HG02943 (cell line): ENCODE results near the gene OR2M4.
A peak's percentile ranks its signal among the peaks of the same experiment; 100 is the strongest.
"Not testable (repeated sequence)": the region's sequence is repeated elsewhere in the genome, so short reads cannot be mapped to it uniquely, and the experiment has no call there.

ENCODE experiments used
- ATAC-seq: cut with Tn5 transposase; IDR thresholded peaks from one replicate; pipeline ENCODE4 v1.9.1; 2021; ENCODE audit warnings: mild to moderate bottlenecking, low read depth, moderate library complexity; ENCODE audit not compliant: unreplicated experiment

Gene OR2M4, protein sequence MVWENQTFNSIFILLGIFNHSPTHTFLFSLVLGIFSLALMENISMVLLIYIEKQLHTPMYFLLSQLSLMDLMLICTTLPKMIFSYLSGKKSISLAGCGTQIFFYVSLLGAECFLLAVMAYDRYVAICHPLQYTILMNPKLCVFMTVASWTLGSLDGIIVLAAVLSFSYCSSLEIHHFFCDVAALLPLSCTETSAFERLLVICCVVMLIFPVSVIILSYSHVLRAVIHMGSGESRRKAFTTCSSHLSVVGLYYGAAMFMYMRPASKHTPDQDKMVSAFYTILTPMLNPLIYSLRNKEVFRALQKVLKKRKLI

GRCh38 chr1:248231117-248231516 lies at the start of gene OR2M4:
TSS of gene OR2M4 (plus strand) at chr1:248231417. CDS start at chr1:248238929, 7,512 bp downstream.
- ATAC-seq, result no peak

- peak; percentile 80 for ATAC-seq
These were observed 47.2 kb upstream of the OR2M4 start for GRCh38 chr1:248183996-248184395.

DNA sequence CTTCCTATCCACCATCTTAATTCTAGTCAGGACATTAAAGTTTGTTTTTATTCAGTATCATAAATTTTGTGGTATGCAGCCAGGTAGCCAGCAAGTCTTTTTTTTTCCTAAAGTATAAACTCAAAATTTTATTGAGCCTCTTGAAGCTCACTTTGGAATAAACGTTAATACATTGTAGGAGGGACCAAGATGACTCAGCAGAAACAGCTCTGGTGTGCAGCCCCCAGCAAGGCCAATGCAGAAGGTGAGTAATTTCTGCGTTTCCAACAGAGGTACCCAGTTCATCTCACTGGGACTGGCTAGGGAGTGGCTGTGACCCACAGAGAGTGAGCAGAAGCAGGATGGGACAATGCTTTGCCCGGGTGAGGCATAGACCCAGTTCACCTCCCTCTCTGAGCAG lies 43.9 kb upstream of the OR2M4 start:
- no peak for ATAC-seq

DNA sequence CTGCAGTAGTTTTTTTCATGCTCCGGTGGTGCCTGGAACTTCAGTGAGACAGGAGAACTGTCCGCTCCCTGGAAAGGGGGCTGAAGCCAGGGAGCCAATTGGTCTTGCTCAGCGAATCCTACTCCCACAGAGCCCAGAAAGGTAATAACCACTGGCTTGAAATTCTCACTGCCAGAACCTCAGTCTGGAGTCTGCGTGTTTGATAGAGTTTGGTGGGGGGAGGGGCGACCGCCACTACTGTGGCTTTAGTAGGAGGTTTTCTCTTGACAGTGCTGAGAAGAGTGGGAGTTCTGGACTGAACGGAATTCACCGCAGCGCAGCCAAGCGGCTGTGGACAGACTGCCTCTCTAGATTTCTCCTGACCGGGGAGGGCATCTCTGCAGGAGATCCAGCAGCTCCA lies 42.2 kb upstream of the OR2M4 start:
- ATAC-seq, result no peak

GRCh38 chr1:248194117-248194516 lies 37.1 kb upstream of the OR2M4 start:
- no peak for ATAC-seq

- no peak for ATAC-seq
These were observed 34.3 kb upstream of the OR2M4 start, which contains the start of gene OR2M3 for GRCh38 chr1:248196965-248197364. TSS of gene OR2M3 (plus strand) at chr1:248197265. CDS start at chr1:248203068, 5,803 bp downstream.

GRCh38 chr1:248215880-248216279 lies 15.3 kb upstream of the OR2M4 start:
- no peak for ATAC-seq

DNA sequence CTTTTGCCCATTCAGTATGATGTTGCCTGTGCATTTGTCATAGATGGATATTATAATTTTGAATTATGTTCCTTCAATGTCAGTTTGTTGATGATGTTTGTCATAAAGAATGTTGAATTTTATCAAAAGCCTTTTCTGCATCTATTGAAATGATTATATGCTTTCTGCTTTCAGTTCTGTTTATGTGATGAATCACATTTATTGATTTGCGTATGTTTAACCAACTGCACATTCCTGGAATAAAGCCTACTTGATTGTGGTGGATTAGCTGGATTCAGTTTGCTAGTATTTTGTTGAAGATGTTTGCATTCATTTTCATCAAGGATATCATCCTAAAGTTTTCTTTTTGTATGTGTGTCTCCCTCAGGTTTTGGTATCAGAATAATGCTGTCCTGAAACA lies 5.7 kb upstream of the OR2M4 start:
- no peak for ATAC-seq

DNA sequence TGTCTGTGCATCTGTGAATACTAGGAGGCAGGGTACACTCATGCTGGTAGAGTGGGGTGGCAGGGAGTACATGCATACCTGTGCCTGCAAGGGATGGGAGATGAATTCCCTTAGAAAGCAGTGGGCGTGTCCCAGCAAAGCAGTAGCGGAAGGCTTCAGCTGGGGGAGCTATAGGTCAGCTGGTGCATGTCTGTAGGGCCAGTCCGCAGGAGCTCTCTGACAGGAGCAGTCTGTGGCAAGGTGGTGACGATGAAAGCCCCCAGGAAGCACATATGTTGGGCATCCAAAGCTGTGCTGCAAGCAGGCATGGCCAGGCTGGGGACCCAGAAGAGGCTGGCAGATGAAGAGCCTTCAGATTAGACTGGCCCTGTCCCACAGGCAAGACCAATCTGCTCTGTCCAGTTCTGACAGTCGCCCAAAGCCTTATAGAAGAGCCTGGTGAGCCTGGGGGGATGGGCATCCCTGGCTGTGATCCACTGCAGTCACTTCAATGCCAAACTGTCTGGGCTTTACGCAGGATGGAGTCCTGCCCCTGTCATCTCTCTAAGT lies 1.8 kb upstream of the OR2M4 start:
- no peak for ATAC-seq

GRCh38 chr1:248239478-248239877 lies 8.3 kb downstream of the OR2M4 start:
- ATAC-seq, result no peak

- peak; percentile 83 for ATAC-seq
These were observed 12.0 kb downstream of the OR2M4 start for GRCh38 chr1:248243204-248243603.

DNA sequence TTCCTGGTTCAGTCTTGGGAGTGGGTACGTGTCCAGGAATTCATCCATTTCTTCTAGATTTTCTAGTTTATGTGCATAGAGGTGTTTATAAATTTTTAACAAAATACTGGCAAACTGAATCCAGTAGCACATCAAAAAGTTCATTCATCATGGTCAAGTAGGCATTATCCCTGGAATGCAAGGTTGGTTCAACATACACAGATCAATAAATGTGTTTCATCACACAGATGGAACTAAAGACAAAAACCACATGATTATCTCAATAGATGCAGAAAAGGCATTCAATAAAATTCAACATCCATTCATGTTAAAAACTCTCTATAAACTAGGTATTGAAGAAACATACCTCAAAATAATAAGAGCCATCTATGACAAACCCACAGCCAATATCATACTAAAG lies 28.1 kb downstream of the OR2M4 start:
- ATAC-seq, result not testable (repeated sequence)

DNA sequence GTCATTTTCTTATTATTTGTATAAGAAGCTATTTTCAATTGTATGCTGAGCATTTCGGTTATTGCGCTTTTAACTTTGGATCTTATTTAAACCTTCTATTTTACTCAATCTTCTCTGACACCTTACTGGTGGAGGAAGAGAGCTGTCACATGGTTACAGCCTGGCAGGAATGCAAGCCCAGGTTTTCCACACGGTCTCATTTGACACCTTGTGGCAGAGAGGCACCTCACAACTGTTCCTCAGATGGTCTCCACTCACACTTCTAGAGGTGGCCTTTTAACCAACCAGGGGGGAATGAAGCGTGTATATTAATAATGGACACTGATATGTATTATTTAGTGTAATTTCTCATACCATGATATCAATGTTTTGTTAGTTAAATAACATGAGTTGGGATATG lies 37.0 kb downstream of the OR2M4 start:
- no peak for ATAC-seq

GRCh38 chr1:248273225-248273624 lies 42.0 kb downstream of the OR2M4 start:
- not testable (repeated sequence) for ATAC-seq

DNA sequence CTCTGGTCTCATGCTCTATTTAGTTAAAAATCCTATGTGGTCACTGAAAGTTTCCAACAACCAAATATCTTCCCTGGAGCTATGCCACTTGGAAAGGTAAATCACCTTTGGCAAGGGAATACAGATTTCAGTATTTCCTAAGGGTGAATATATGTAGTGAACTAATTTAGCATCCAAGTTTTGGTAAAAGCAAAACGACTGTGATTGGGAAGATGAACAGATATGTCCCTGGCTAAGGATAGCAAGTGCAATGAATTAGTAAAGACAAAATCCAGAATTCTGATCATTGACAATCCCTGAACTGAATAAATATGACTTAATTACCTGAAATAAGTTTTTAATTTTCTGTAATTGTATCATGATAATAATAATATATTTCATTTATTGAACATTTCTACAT lies 46.7 kb downstream of the OR2M4 start, which contains the start of gene OR2T33:
Gene OR2T33 (minus strand): TSS at position 101 of the 400 bp plus-strand sequence. CDS start 4,162 bp downstream, outside the sequence.
- no peak for ATAC-seq

GRCh38 chr1:248288391-248288790 lies 57.2 kb downstream of the OR2M4 start:
- ATAC-seq, result no peak
